Measurements from ENCODE around the gene LIF.
"Not testable (repeated sequence)": the region's sequence is repeated elsewhere in the genome, so short reads cannot be mapped to it uniquely, and the experiment has no call there.

LIF gene

DNA sequence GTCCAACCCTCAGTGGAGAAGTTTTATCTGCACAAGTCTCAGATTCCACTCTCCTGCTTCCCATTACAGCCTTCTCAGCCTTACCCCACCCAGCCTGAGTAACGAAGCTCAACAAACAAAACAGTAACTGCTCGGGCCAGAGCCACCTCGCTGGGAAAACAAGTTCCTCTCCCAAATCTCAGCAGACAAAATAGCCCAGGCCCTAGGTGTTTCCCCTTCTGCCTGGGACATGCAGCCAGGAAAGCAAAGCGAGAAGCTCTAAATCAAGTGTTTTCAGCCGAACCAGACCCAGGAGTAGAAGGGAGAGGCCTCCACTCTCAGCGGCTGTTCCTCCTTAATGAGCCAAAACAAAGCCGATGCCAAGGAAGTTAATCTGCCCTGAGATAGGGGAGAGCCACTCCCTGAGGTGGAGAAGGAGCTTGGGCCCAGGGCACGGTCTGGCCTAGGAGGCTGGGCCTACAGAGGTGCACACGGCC is 44.0 kb downstream of the LIF start:
- peak overlapping the region; percentile 26; the same call in 1 of the 2 replicates for H3K9ac ChIP-seq (ENCODE audit: low read depth, low read length)
- no peaks in the 10 kb centered on the region for H3K27me3 ChIP-seq (ENCODE audit: insufficient read depth, low read length)
- WGBS, result 81% methylated on average over 9 of the region's 9 CpGs
- no peak overlapping the region for H3K27ac ChIP-seq (ENCODE audit: low read depth, low read length)
- no peaks in the 10 kb centered on the region for H3K36me3 ChIP-seq (ENCODE audit: insufficient read depth, low read length)
- H3K4me1 ChIP-seq (ENCODE audit: insufficient read depth, low read length), result peaks cover 5% of the 10 kb centered on the region; the same call in 1 of the 2 replicates
- no peaks in the 10 kb centered on the region for H3K9me3 ChIP-seq (ENCODE audit: insufficient read depth, low read depth, low read length)
- no peak overlapping the region for H3K4me3 ChIP-seq (ENCODE audit: low read length)

DNA sequence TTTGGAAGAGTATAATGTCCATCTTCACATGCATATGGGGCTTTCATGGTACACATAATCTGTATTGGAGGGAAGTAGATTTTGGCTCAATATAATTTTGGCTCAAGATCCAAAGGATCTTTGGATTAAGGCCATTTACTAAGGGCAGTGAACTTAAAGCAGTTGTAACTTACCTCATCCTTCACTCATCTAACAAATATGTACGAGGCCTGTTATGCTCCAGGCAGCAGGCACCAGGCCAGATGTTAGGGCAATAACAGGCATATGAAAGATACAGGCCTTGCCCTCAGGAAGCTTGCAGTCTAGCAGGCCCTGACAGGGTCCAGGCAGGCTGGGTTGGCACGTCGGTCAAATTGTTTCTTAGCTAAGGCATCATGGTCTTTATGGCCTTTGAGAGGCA is 44.6 kb downstream of the LIF start:
- Histone ChIP-seq H3K9ac (ENCODE audit: low read depth, low read length) (no peak overlapping the region), H3K27ac (ENCODE audit: low read depth, low read length) (no peak overlapping the region)
- WGBS, result 98% methylated on average over 3 of the region's 3 CpGs

DNA sequence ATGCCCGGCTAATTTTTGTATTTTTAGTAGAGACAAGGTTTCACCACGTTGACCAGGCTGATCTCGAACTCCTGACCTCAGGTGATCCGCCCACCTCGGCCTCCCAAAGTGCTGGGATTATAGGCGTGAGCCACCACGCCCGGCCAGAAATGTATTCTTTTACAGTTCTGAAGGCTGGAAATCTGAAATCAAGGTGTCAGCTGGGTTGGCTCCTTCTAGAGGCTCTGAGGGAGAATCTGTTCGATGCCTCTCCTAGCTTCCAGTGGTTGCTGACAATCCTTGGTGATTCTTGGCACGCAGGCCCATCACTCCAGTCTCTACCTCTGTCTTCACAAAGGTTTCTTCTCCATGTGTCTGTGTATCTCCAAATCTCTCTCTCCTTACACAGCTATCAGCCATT is 45.7 kb downstream of the LIF start:
- not testable (repeated sequence) for H3K27ac ChIP-seq (ENCODE audit: low read depth, low read length); H3K27me3 ChIP-seq (ENCODE audit: insufficient read depth, low read length); H3K9ac ChIP-seq (ENCODE audit: low read depth, low read length); H3K9me3 ChIP-seq (ENCODE audit: insufficient read depth, low read depth, low read length); H3K4me3 ChIP-seq (ENCODE audit: low read length); H3K36me3 ChIP-seq (ENCODE audit: insufficient read depth, low read length)
- 95% methylated on average over 10 of the region's 10 CpGs for WGBS
- H3K4me1 ChIP-seq (ENCODE audit: insufficient read depth, low read length), result peaks cover 16% of the 10 kb centered on the region

More for the DNA sequence above, 44.6 kb downstream of the LIF start:
- no peaks in the 10 kb centered on the region for H3K36me3 ChIP-seq (ENCODE audit: insufficient read depth, low read length)
- no peaks in the 10 kb centered on the region for H3K27me3 ChIP-seq (ENCODE audit: insufficient read depth, low read length)
- H3K4me3 ChIP-seq (ENCODE audit: low read length), result no peak overlapping the region
- peaks cover 6% of the 10 kb centered on the region; the same call in 1 of the 2 replicates for H3K4me1 ChIP-seq (ENCODE audit: insufficient read depth, low read length)
- no peaks in the 10 kb centered on the region for H3K9me3 ChIP-seq (ENCODE audit: insufficient read depth, low read depth, low read length)

GRCh38 chr22:30198921-30199320 is 47.6 kb downstream of the LIF start:
- Histone ChIP-seq H3K27ac (ENCODE audit: low read depth, low read length) (no peak overlapping the region), H3K4me1 (ENCODE audit: insufficient read depth, low read length) (peaks cover 24% of the 10 kb centered on the region), H3K4me3 (ENCODE audit: low read length) (no peak overlapping the region), H3K9me3 (ENCODE audit: insufficient read depth, low read depth, low read length) (no peaks in the 10 kb centered on the region), H3K36me3 (ENCODE audit: insufficient read depth, low read length) (no peaks in the 10 kb centered on the region), H3K9ac (ENCODE audit: low read depth, low read length) (no peak overlapping the region), H3K27me3 (ENCODE audit: insufficient read depth, low read length) (no peaks in the 10 kb centered on the region)
- 95% methylated on average over 4 of the region's 4 CpGs for WGBS

DNA sequence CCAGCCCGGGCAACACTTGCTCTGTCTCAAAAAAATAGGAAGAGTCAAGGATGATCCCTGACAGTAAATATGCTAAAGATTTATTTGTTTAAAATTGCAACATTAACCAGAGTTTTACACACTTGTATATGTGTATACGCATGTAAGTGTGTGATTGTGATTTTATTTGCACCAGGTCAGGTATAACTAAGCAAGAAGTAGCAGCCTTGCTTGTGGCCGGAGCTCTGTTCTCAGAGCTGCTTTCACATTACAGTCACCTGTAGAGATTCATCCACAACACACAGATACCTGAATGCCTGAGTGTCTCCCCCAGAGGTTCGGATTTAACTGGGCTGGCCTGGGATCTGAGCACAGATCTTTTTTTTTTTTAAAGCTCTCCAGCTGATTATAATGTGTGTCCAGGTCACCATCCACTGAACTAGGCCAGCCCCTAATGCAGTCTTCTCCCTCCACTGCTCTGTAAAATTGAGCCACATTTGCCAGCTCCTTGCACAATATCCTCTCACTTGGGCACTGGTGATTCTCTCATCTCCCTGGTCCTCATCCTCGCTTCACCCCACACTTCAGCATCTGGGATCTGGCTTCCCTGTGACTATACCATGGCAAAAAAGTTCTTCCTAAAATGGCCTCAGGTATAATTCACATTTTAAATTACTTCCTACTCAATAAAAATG is 48.3 kb downstream of the LIF start:
- H3K27me3 ChIP-seq (ENCODE audit: insufficient read depth, low read length), result no peaks in the 10 kb centered on the region
- H3K4me3 ChIP-seq (ENCODE audit: low read length), result no peak overlapping the region
- peaks cover 24% of the 10 kb centered on the region for H3K4me1 ChIP-seq (ENCODE audit: insufficient read depth, low read length)
- no peaks in the 10 kb centered on the region for H3K9me3 ChIP-seq (ENCODE audit: insufficient read depth, low read depth, low read length)
- H3K27ac ChIP-seq (ENCODE audit: low read depth, low read length), result no peak overlapping the region
- no peak overlapping the region for H3K9ac ChIP-seq (ENCODE audit: low read depth, low read length)
- WGBS, result 95% methylated on average over 5 of the region's 5 CpGs
- no peaks in the 10 kb centered on the region for H3K36me3 ChIP-seq (ENCODE audit: insufficient read depth, low read length)

GRCh38 chr22:30197389-30197788 is 49.2 kb downstream of the LIF start:
- Histone ChIP-seq H3K27me3 (ENCODE audit: insufficient read depth, low read length) (no peaks in the 10 kb centered on the region), H3K9me3 (ENCODE audit: insufficient read depth, low read depth, low read length) (no peaks in the 10 kb centered on the region), H3K4me3 (ENCODE audit: low read length) (no peak overlapping the region), H3K4me1 (ENCODE audit: insufficient read depth, low read length) (peaks cover 24% of the 10 kb centered on the region), H3K36me3 (ENCODE audit: insufficient read depth, low read length) (no peaks in the 10 kb centered on the region), H3K27ac (ENCODE audit: low read depth, low read length) (peak overlapping the region; percentile 89), H3K9ac (ENCODE audit: low read depth, low read length) (no peak overlapping the region)

GRCh38 chr22:30196880-30197336 is 49.7 kb downstream of the LIF start:
- Histone ChIP-seq H3K9ac (ENCODE audit: low read depth, low read length) (peak overlapping the region; percentile 23; the same call in 1 of the 2 replicates), H3K4me3 (ENCODE audit: low read length) (no peak overlapping the region), H3K4me1 (ENCODE audit: insufficient read depth, low read length) (peaks cover 24% of the 10 kb centered on the region)

GRCh38 chr22:30196141-30196879 is 50.2 kb downstream of the LIF start:
- H3K36me3 ChIP-seq (ENCODE audit: insufficient read depth, low read length), result no peaks in the 10 kb centered on the region
- H3K27ac ChIP-seq (ENCODE audit: low read depth, low read length), result peak overlapping the region; percentile 89
- peaks cover 24% of the 10 kb centered on the region for H3K4me1 ChIP-seq (ENCODE audit: insufficient read depth, low read length)
- H3K9me3 ChIP-seq (ENCODE audit: insufficient read depth, low read depth, low read length), result no peaks in the 10 kb centered on the region
- peak overlapping the region; percentile 23; the same call in 1 of the 2 replicates for H3K9ac ChIP-seq (ENCODE audit: low read depth, low read length)
- 18% methylated on average over 11 of the region's 11 CpGs for WGBS
- 0 out of 2 replicates have a peak overlapping the region, but pooled peaks have one; percentile 2 for H3K4me3 ChIP-seq (ENCODE audit: low read length)
- H3K27me3 ChIP-seq (ENCODE audit: insufficient read depth, low read length), result no peaks in the 10 kb centered on the region

More at GRCh38 chr22:30196880-30197336, 49.7 kb downstream of the LIF start:
- Histone ChIP-seq H3K27ac (ENCODE audit: low read depth, low read length) (peak overlapping the region; percentile 89), H3K9me3 (ENCODE audit: insufficient read depth, low read depth, low read length) (no peaks in the 10 kb centered on the region), H3K36me3 (ENCODE audit: insufficient read depth, low read length) (no peaks in the 10 kb centered on the region), H3K27me3 (ENCODE audit: insufficient read depth, low read length) (no peaks in the 10 kb centered on the region)
- WGBS, result 29% methylated on average over 2 of the region's 2 CpGs

DNA sequence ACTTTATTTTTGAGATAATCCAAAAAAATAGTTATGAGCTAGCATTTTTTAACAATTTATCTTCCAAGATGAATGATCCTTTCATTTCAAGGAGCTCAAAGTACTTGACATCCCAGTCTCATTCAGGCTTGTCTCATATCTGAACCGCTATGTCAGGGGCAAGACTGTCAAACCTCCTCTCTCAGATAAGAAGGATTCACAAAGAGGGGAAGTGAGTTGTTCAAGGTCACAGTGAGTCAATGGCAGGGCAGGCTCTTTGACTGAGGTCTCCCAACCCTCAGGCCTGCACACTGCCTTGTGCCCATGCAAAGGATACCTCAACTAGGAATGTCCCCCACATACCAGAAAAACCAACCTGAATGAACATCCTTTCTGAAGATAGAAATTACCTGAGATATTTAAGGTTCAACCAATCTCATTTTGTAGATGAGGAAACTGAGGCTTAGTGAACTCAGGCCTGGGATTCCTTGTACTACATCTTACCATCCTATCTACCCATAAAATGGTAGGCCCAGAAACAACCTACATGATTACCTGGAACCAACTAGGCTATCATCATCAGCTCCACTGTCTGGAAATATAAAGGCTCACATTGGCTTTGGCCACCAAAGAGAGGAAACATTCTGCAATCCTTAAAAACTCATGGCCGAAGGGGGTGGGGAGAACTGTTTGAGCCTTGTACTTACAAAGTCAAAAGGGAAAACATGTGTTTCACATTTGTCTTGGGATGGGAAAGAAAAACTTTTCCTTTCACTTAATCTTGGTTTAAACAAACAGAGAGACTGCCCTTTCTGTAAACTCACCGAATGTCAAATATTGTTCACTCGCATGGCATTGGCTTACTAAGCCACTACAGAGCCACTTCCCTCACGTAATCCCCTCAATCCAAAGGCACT is 51.1 kb downstream of the LIF start:
- Histone ChIP-seq H3K9me3 (ENCODE audit: insufficient read depth, low read depth, low read length) (no peaks in the 10 kb centered on the region), H3K36me3 (ENCODE audit: insufficient read depth, low read length) (no peaks in the 10 kb centered on the region), H3K4me3 (ENCODE audit: low read length) (0 out of 2 replicates have a peak overlapping the region, but pooled peaks have one; percentile 2), H3K27ac (ENCODE audit: low read depth, low read length) (peak overlapping the region; percentile 89; the same call in 1 of the 2 replicates), H3K9ac (ENCODE audit: low read depth, low read length) (no peak overlapping the region), H3K4me1 (ENCODE audit: insufficient read depth, low read length) (peaks cover 24% of the 10 kb centered on the region), H3K27me3 (ENCODE audit: insufficient read depth, low read length) (no peaks in the 10 kb centered on the region)
- 80% methylated on average over 5 of the region's 5 CpGs for WGBS

GRCh38 chr22:30193031-30193775 is 53.4 kb downstream of the LIF start:
- Histone ChIP-seq H3K9ac (ENCODE audit: low read depth, low read length) (no peak overlapping the region), H3K27me3 (ENCODE audit: insufficient read depth, low read length) (no peaks in the 10 kb centered on the region), H3K4me3 (ENCODE audit: low read length) (no peak overlapping the region), H3K4me1 (ENCODE audit: insufficient read depth, low read length) (peaks cover 25% of the 10 kb centered on the region), H3K9me3 (ENCODE audit: insufficient read depth, low read depth, low read length) (no peaks in the 10 kb centered on the region), H3K36me3 (ENCODE audit: insufficient read depth, low read length) (no peaks in the 10 kb centered on the region), H3K27ac (ENCODE audit: low read depth, low read length) (no peak overlapping the region)
- WGBS, result 95% methylated on average over 3 of the region's 3 CpGs
